T-helper 2 cell (primary cell): ENCODE results near the gene AURKAIP1.
"Not testable (repeated sequence)": the region's sequence is repeated elsewhere in the genome, so short reads cannot be mapped to it uniquely, and the experiment has no call there.

Experiments used
- DNase-seq, 5 experiments: peaks; one replicate each; pipeline versions ENCODE4 v3.0.0 to v3.0.0-alpha.2; 2012 to 2022
- total RNA-seq, 2 donors: gene quantifications; one replicate each; lab custom pipeline; 2026; lab: John Stamatoyannopoulos, UW

Gene AURKAIP1
- total RNA-seq: 31.2 to 36.2 reads per million in 2 donors

DNA sequence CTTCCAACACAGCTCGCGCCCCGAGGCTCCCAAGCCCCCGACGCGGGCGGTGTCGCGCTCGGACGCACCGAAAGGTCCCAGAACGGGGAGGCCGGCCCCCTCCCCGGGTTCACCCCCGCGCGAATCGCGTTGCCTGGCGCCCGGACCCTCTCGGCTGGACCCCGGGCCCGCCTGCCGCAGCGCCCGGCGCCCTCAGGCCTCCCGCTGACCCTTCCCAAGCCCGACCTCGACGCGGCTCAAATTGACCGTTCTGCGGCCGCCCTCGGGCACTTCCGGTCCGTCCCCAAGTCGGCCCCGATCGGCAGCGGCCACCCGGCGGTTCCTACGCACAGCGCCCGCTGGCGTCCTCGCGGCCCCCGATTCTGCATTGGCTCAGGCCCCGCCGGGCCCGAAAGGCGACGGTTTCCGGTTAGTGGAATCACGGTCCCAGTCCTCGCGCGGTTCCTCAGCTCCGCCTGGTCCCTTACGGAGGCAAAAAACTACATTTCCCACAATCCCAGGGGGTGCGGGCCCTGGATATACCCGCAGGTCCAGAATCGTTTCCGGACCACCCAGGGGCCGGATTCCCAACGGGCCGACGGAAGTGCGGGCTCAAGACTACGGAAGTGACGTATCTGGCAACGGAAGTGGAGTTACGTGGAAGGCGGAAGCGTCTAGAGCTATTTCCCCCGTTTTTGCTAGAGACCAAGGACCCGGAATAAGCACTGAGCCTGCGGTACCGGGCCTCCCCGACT is at the start of gene AURKAIP1:
Gene AURKAIP1, minus strand, starts transcription at position 279 of the 734 bp plus-strand sequence. CDS start 451 bp downstream, outside the sequence.
- DNase-seq: peak; percentile 80 to 100 (median 92)

GRCh38 chr1:1424707-1425106 is 49.7 kb upstream of the AURKAIP1 start:
- no peak for DNase-seq

GRCh38 chr1:1423245-1423597 is 48.2 kb upstream of the AURKAIP1 start:
- DNase-seq: no peak

DNA sequence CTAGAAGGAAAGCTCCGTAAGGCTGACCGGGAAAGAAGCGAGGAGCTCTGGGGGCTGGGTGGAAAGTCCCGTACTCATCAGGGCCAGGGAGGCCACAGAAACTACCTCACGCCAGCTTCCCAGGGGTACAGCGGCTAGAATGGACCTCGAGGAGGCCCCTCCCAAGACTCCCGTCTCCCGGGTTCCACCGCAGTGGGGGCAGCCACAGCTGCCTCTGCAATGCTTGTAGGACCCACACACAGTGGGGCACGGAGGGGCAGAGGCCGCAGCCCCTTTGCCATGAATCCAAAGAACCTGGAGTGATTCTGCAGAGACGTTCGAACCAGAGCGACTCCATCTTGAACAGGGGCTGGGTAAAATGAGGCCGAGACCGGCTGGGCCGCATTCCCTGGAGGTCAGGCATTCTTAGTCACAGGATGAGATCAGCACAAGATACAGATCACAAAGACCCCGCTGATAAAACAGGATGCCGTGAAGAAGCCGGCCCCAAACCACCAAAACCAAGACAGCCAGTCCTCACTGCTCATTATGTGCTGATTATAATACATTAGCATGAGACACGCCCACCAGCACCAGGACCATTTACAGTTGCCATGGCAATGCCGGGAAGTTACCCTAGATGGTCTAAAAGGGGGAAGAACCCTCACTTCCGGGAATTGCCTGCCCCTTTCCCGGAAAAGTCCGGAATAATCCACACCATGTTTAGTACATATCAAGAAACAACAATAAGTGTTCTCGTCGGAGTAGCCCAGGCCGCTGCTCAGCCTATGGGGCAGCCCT is 47.6 kb upstream of the AURKAIP1 start:
- no peak for DNase-seq

DNA sequence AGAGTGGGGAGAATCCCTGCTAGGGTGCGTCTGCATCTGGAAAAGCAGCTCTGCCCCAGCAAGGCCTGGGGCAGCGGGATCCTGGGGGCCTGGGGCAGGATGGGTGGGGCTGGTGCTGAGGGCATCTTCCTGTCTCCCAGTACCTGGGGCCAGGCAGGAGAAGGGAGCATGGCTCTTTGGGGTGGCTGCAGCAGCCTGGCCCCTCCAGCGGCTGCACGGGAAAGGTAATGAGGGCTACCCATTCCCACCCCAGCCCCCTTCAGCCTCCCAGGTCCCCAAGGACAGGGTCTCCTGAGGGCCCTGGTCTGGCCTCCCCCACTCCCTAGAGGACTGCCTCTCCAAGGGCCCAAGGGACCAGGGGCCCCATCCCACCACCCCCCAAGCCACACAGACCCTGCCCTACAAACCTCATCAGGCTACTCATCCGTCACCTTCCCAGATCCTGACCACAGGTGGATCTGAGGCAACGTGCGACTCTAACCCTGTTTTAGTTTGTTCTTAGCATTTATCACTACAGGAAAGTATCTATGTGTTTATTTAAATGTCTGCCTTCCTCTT is 47.0 kb upstream of the AURKAIP1 start:
- no peak for DNase-seq

DNA sequence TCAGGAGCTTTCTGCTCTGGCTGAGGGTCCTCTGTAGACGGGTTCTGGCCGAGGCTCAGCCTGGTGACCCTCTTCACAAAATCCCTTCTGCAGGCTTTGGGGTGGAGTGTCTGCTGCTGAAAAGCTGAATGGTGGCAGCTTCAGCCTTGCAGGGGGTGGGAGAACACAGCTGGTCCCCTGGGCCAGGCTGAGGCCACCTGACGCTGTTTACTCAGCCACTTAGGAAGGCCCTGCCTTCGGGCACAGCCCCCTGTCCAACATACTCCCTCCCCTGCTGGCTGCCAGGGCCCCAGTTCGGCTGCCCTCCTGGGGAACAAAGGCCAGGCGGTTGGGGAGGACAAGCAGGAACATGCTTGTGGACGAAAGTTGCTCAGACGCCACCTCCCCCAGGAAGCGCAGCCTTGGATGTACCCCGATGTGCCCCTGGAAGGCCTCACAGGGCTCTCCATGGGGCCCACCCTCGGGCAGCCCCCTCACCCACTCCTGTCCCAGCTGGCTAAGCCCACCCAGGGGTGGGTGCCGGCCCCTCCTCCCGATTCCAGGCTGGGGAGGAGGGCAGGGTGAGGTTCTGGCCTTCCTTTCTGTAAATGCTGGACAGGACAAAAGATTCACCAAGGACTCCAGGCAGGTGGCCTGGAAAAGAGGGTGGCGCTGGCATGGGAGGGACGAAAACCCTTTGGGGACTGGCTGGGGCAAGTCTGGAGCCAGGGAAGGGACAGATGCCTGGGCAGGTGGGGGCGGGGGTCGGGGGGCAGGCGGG is 46.3 kb upstream of the AURKAIP1 start, which contains the start of gene ANKRD65:
Gene ANKRD65, minus strand, starts transcription at position 130 of the 760 bp plus-strand sequence. CDS start 271 bp downstream, outside the sequence.
- DNase-seq: no peak

DNA sequence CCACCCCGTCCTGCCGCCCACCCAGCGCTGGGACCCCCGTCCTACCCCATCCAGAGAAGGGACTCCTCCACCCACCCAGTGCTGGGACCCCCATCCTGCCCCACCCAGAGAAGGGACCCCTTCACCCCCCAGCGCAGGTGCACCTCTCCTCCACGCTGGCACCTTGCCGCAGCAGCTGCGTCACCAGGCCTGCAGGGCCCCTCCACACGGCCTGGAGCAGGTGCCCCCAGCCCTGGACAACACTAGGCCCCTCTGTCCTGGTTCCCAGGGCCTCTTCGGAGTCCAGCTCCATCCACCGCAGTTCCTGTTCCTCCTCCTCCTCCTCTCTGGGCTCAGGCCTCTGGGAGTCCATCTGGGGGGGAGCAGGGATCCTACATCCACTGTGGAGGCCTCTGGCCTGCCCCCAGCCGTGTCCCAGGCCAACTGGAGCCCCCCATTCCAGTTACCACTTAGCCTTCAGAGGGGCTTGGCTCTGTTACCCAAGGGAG is 45.7 kb upstream of the AURKAIP1 start:
- no peak for DNase-seq

DNA sequence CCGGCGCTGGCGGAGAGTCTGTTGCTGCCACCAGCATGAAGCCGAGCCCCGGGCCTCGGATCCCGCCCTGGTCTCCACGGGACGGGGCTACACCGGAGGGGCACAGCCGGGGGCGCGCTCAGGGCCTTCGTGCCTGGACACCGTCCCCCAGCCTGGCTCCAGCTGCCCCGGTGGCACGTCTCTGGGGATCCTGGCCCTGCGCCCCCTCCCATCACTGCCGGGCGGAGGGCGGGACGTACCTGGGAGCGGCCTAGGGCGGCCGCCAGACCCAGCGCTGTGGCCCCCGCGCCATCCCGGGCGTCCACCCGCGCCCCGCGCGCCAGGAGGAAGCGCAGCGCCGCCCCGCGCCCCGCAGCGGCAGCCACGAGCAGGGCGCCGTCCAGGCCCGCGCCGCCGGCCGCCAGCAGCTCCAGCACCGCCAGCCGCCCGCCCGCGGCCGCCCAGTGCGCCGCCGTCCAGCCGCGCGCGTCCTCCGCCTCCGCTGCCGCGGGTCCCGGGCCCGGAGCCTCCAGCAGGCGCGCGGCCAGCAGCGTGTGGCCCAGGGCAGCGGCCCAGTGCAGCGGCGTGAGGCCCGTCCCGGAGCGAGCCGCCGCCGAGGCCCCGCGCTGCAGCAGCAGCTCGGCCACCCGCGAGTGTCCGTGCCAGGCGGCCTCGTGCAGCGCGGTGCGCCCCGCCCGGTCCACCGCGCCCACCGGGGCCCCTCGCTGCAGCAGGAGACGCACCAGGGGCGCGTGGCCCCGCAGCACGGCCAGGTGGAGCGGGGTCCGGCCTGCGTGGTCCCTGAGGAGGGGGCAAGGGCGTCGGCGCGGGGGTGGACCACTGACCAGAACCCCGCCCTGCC is 45.0 kb upstream of the AURKAIP1 start:
- DNase-seq: no peak

DNA sequence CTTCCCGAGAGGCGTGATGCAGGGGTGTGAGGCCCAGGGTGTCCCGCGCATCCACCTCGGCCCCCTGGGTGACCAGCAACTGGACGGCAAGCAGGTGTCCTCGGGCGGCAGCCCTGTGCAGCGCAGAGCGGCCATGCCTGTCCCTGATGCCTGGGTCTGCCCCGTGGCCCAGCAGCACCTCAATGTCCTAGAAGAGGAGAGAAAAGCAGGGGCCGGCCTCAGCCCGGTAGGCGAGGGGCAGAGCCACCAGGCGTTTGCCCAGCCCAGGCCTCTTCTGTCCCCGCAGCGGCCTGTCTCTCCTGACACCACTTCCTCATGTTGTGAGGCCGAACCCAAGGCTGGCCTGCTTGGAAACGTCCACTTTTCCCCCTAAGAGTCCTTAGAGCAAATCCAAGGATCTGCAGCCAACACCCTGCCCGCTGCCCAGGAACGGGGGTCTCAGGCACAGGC is 44.4 kb upstream of the AURKAIP1 start:
- no peak for DNase-seq

- no peak for DNase-seq
Observed at GRCh38 chr1:1418464-1419362, 43.7 kb upstream of the AURKAIP1 start.

DNA sequence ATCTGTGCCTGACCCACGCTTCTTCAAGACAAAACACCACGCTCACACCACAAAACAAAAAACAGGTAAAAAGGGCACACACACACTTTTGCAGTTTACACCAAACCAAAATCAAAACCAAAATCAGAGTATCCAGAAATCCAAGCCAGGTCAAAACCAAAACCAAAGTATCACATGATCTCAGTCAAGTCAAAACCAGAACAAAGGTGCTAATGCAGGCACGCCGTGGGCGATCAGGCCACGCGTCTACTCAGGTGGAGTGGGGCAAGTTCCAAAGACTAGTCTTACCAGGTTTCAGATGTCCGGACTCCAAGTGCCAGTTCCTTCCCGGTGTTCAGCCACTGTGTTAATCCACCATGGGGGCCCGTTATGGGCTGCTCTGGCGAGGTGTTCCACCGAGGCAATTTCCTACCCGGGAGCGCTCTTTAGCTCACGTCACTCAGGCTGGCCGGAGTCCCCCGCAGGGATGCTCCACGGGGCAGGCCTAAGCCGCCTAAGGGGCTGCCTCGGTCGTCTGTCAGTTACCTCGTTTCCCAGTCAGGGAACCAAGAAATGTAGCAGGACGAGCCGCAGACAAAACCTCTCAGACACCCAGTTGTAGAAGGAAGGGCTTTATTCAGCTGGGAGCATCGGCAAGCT is 42.9 kb upstream of the AURKAIP1 start:
- not testable (repeated sequence) for DNase-seq

DNA sequence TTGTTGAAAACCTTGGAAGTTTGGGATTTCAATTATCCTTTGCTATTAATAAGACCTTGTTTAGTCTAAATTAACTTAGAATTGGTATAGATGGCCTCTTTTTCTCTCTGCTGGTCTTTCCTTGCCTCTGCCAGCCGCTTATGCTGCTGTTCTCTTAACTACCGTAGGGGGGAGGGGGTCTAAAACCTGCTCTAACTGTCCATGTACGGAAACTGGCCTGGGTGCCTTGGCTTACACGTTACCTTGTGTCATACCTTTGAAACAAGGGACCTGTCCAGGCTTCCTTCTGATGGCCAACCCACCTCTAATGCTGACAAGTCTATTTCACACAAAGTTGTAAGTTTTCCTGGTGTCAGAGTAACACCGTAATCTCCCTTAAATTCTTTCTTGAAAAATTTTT is 42.4 kb upstream of the AURKAIP1 start:
- DNase-seq: not testable (repeated sequence)

- DNase-seq: no peak
Observed at GRCh38 chr1:1415751-1416150, 40.7 kb upstream of the AURKAIP1 start.

GRCh38 chr1:1412311-1412902 is 37.4 kb upstream of the AURKAIP1 start:
- peak in 1 of 5 experiments; percentile 35 for DNase-seq

GRCh38 chr1:1411626-1412025 is 36.6 kb upstream of the AURKAIP1 start:
- DNase-seq: no peak

GRCh38 chr1:1410238-1410637 is 35.2 kb upstream of the AURKAIP1 start:
- not testable (repeated sequence) for DNase-seq

DNA sequence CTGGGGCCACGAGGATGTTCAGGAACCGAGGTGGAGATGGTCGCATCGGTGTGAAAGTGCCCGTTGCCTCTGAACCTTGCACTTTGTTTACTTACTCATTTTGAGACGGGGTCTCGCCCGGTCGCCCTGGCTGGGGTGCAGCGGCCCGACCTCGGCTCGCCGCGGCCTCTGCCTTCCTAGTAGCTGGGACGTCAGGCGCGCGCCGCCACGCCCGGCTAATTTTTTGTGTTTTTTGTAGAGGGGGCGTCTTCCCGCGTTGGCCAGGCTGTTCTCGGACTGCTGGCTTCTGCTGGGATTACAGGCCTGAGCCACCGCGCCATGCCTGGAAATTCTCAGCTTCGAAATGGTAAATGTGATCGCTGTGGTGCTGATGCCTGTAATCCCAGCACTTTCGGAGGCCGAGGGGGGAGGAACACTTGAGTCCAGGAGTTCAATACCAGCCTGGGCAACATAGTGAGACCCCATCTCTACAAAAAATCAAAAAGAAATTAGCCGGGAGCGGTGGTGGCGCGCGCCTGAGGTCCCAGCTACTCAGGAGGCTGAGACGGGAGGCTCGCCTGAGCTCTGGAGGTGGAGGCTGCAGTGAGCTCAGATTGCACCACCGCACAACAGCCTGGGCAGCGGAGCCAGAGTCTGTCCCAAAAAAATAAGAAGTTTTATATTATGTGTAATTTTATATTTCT is 32.8 kb upstream of the AURKAIP1 start:
- peak in 2 of 5 experiments; percentile 27 to 29 for DNase-seq

GRCh38 chr1:1406821-1407635 is 32.0 kb upstream of the AURKAIP1 start, which contains the start of gene MRPL20:
Gene MRPL20, minus strand, starts transcription at chr1:1407293. Its CDS starts 76 bp downstream, at chr1:1407217.
- DNase-seq: peak; percentile 93 to 98 (median 95)
